Nephron (organoid): ENCODE data around the gene AHRR.

Experiments
- H3K27ac Mint-ChIP-seq, 3 experiments: 2 replicates each; pipeline ENCODE4 v1.8.0; 2020; ENCODE audit warnings: mixed read lengths in 3 of 3, mild to moderate bottlenecking in 2 of 3, moderate library complexity in 1 of 3
- H3K27me3 Mint-ChIP-seq: 2 replicates; pipeline ENCODE4 v1.8.0; 2021; ENCODE audit warnings: low read depth, mild to moderate bottlenecking, moderate library complexity, mixed read lengths
- H3K36me3 Mint-ChIP-seq: 2 replicates; pipeline ENCODE4 v1.8.0; 2020; ENCODE audit warnings: low read depth, mixed read lengths
- H3K4me1 Mint-ChIP-seq: 2 replicates; pipeline ENCODE4 v1.8.0; 2020; ENCODE audit warnings: mixed read lengths
- H3K4me3 Mint-ChIP-seq, 3 experiments: 2 replicates each; pipeline ENCODE4 v1.8.0; 2020; ENCODE audit warnings: mild to moderate bottlenecking in 3 of 3, mixed read lengths in 3 of 3, moderate library complexity in 2 of 3
- H3K9me3 Mint-ChIP-seq: 2 replicates; pipeline ENCODE4 v1.8.0; 2020; ENCODE audit warnings: mixed read lengths
- TF ChIP-seq, protein P1 (sequence below), 3 experiments: fragments of 200-600 bp; sonication (generic); IDR thresholded peaks; one replicate each; pipeline ENCODE4 v1.5.0; 2021; ENCODE audit warnings: antibody characterized with exemption in 3 of 3; ENCODE audit not compliant: unreplicated experiment in 3 of 3

Gene AHRR

DNA sequence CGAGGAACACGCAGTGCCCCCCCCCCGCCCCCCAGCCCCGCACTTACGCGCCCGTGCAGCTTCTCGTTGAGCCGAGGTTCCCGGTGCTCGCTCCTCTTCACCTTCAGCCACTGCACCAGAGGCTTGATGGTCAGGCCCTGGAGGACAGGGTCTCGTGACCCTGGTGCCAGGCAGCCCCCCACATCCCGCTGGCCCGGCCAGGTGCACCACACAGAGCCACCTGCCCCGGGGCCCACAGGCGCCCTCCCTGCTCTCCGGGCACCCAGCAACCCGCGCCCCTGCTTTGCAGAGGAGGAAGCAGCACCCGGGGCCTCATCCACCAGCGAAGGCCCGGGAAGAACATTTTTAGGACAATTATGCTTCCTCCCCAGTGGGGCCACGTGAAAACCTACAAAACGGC lies 160.5 kb downstream of the AHRR start:
- Mint-ChIP-seq H3K27ac (no peak overlapping the region), H3K9me3 (no peaks in the 10 kb centered on the region), H3K4me1 (no peaks in the 10 kb centered on the region), H3K4me3 (no peak overlapping the region), H3K27me3 (peaks cover 12% of the 10 kb centered on the region), H3K36me3 (no peaks in the 10 kb centered on the region)
- TF ChIP-seq, protein P1, sequence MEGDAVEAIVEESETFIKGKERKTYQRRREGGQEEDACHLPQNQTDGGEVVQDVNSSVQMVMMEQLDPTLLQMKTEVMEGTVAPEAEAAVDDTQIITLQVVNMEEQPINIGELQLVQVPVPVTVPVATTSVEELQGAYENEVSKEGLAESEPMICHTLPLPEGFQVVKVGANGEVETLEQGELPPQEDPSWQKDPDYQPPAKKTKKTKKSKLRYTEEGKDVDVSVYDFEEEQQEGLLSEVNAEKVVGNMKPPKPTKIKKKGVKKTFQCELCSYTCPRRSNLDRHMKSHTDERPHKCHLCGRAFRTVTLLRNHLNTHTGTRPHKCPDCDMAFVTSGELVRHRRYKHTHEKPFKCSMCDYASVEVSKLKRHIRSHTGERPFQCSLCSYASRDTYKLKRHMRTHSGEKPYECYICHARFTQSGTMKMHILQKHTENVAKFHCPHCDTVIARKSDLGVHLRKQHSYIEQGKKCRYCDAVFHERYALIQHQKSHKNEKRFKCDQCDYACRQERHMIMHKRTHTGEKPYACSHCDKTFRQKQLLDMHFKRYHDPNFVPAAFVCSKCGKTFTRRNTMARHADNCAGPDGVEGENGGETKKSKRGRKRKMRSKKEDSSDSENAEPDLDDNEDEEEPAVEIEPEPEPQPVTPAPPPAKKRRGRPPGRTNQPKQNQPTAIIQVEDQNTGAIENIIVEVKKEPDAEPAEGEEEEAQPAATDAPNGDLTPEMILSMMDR (IDR thresholded peaks at IDR 0.05; ENCODE audit: unreplicated experiment in 3 of 3): no peak

DNA sequence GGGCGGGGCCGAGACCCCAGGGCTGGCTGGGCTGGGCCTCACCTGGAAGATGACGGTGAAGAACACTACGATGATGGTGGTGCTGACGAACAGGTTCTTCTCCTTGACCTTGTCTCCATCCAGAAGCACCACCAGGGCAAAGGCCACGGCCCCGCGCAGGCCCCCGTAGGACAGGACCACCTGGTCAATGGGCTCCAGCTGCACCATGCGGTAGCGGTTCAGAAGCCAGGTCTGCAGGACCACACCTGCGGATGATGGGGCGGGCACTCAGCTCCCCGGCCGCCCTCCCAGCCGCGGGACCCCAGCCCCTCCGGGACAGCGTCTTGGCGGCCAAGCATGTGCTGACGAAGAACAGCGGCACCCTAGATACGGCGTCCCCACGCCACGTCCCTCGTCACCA lies 161.0 kb downstream of the AHRR start:
- H3K4me1 Mint-ChIP-seq: no peaks in the 10 kb centered on the region
- TF ChIP-seq, protein P1 (IDR thresholded peaks at IDR 0.05; ENCODE audit: unreplicated experiment in 3 of 3): no peak
- H3K36me3 Mint-ChIP-seq: no peaks in the 10 kb centered on the region
- H3K27ac Mint-ChIP-seq: no peak overlapping the region
- H3K4me3 Mint-ChIP-seq: no peak overlapping the region
- H3K9me3 Mint-ChIP-seq: no peaks in the 10 kb centered on the region
- peaks cover 8% of the 10 kb centered on the region for H3K27me3 Mint-ChIP-seq

DNA sequence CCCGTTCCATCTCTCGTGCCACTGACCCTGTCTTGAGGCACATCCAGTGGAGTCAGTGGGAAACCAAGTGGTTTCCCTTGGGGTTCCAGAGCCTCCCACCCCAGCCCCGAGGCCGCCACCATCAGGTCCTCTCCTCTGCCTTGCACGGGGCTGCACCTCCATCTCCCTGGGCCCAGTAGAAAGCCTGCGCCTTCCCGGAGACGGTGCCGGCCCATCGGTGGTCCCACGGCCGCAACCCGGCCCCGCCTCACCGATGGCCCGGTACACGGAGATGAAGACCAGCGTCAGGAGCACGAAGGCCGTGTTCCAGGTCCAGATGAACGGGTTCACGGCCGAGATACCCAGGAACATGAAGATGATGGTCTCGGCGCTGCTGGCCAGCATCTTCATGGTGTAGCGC lies 161.5 kb downstream of the AHRR start:
- no peaks in the 10 kb centered on the region for H3K36me3 Mint-ChIP-seq
- no peak overlapping the region for H3K4me3 Mint-ChIP-seq
- peaks cover 4% of the 10 kb centered on the region for H3K27me3 Mint-ChIP-seq
- TF ChIP-seq, protein P1 (IDR thresholded peaks at IDR 0.05; ENCODE audit: unreplicated experiment in 3 of 3): no peak
- no peaks in the 10 kb centered on the region for H3K4me1 Mint-ChIP-seq
- no peak overlapping the region for H3K27ac Mint-ChIP-seq
- H3K9me3 Mint-ChIP-seq: no peaks in the 10 kb centered on the region

DNA sequence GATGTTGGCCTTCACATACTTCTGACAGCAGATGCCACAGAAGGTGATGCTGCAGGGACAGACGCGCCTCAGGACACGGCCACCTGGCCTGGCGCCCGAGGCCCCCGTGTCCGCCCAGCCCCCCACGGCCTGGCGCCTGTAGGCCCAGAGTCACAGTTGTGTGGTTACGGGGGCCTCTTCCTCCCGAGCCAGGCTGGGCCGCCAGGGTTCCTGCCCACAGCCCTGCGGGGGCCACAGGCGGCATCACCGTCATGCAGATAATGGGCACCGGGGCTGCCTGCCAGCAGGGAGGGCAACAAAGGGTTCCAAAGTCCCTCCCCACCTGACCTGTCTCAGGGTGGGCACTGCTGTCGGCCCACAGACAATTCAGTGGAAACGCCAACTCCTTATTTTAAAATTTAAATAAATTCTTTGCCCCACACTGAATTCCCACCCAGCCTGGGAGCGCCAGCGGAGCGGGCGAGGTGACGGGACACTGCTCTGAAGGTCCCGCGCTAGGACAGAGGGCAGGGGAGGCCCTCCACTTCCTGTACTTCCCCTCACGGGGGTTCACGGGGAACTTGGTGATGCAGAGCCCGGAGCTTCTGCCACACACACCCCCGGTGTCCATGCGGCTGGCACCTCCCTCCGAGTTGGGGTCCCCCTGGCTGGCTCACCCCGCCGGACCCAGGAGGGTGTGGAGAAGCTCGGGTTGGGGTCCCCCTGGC lies 162.1 kb downstream of the AHRR start:
- Mint-ChIP-seq H3K4me3 (no peak overlapping the region), H3K9me3 (no peaks in the 10 kb centered on the region), H3K36me3 (no peaks in the 10 kb centered on the region), H3K4me1 (no peaks in the 10 kb centered on the region), H3K27me3 (peaks cover 4% of the 10 kb centered on the region), H3K27ac (no peak overlapping the region)
- TF ChIP-seq, protein P1 (IDR thresholded peaks at IDR 0.05; ENCODE audit: unreplicated experiment in 3 of 3): no peak

DNA sequence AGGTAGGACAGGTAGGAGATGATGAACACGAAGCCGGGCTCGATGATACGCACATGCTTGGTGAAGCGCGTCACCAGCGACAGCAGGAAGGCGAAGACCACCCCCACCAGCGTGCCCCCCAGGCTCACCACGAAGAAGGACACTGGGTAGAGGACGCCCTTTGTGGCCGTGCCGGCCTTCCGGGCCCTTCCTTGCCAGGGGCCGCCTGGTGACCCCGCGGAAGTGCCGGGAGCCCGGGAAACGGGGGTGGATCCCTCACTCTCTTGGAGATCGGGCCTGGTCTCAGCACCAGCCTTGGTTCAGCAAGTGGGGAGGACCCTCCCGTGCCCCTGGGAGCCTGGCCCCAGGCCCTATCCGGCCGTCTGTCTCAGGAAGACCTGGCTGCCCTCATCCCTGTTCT lies 163.0 kb downstream of the AHRR start:
- no peaks in the 10 kb centered on the region for H3K4me1 Mint-ChIP-seq

More for the DNA sequence above, 163.0 kb downstream of the AHRR start:
- Mint-ChIP-seq H3K27me3 (peaks cover 7% of the 10 kb centered on the region), H3K9me3 (no peaks in the 10 kb centered on the region), H3K36me3 (no peaks in the 10 kb centered on the region), H3K4me3 (no peak overlapping the region), H3K27ac (no peak overlapping the region)
- TF ChIP-seq, protein P1 (IDR thresholded peaks at IDR 0.05; ENCODE audit: unreplicated experiment in 3 of 3): no peak
